ENCODE data around the gene SERPINI1.
"Not testable (repeated sequence)": the region's sequence is repeated elsewhere in the genome, so short reads cannot be mapped to it uniquely, and the experiment has no call there.

SERPINI1 gene

DNA sequence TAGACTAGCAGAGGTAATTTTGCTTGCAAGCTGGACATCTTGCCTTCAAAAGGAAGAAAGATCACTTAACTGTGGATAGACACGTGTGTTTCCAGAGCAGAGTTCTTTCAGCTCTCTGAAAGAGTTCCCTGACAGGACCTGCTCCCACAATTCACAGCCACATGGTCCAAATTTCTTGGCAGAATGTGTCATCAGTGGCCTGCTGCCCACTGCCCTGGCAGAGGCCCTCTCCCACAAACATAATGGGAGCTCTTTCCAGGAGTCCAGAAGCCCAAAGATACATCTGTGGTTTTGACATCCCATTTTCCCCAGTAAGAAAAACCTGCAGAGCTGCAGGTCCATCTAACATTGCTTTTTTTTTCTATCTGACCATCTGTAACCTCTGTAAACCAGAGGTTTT, 48.3 kb downstream of the SERPINI1 start:
- no peak for DNase-seq (ENCODE audit: extremely low read depth in 1 of 2, low read depth in 1 of 2)

DNA sequence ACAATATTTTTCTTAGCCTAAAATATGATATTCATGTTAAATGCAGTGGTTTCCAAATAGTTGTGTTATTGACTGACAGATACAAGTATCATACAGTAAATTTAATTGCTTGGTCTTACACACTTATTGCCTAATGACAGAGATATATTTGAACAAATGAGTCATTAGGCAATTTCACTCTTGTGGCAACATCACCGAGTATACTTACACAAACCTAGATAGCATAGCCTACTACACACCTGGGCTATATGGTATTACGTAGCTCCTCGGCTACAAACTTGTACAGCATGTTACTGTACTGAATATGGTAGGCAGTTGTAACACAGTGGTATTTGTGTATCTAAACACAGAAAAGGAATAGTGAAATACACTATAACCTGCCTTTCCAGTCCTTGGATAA, 50.3 kb downstream of the SERPINI1 start:
- no peak for DNase-seq (ENCODE audit: extremely low read depth in 1 of 2, low read depth in 1 of 2)

DNA sequence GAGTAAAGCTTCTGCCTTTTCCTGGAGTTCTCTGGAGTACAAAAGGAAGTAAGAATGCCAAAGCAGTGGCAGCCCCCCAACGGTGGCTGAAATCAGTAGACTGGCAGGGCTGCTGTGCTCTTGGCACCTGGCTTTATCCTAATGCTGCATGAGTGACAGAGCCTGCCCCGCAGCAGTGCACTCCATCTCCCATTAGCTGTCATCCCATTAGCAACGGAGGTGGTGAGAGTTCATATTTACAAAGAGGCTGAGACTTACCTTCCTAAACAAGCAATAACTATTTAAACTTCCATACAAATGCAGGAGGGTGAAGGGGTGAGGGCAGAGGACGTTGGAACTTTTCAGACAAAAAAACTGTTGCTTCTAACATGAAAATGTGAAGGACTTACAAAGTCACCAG, 51.9 kb downstream of the SERPINI1 start:
- DNase-seq (ENCODE audit: extremely low read depth in 1 of 2, low read depth in 1 of 2), result no peak

DNA sequence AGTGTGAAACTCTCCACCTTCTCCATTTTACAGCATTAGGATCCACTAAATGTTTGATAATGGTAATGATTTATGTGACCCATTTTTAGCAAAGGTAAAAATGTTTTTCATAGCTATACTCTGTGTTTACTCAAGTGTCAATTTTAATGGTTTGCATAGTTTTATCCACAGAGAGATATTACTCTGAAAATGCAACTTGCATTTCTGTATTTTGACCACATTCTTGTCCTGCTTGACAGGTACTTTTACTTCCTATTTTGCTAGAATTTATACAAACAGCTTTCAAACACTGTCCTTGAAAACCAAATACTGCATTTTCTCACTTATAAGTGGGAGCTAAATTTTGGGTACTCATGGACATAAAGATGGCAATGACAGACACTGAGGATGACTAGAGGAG, 62.9 kb downstream of the SERPINI1 start:
- no peak for DNase-seq (ENCODE audit: extremely low read depth in 1 of 2, low read depth in 1 of 2)

DNA sequence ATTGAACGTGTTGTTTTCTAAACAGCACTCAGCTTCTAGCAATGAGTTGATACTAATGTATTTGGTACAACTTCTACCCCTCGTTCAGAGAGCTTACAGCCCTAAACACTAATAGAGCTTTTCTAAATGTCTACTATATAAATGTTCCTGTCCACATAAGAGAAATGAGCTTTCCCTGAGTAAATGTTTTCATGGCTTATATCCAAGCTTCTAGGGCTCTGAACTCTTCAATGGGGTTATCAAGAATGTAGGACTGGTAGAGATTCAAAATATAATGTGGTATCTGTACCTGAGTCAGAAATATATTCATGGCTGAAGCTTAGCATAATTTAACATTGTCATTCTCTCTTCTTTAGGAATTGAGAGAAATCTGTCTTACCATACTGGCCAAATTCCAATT, 73.4 kb downstream of the SERPINI1 start:
- no peak for DNase-seq (ENCODE audit: extremely low read depth in 1 of 2, low read depth in 1 of 2)

DNA sequence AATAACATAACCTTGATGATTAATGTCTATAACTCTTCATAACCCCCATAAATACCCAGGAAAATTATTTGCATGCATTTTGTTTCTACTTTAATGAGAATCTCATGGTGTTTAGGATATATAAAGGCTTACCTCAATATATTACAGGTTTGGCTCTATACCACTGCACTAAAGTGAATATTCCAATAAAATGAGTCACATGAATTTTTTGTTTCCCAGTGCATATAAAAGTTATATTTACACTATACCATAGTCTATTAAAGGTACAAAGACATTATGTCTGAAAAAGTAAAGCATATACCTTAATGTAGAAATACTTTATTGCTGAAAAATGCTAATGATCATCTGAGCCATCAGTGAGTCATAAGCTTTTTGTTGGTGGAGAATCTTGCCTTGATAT, 74.7 kb downstream of the SERPINI1 start:
- no peak for DNase-seq (ENCODE audit: extremely low read depth in 1 of 2, low read depth in 1 of 2)

DNA sequence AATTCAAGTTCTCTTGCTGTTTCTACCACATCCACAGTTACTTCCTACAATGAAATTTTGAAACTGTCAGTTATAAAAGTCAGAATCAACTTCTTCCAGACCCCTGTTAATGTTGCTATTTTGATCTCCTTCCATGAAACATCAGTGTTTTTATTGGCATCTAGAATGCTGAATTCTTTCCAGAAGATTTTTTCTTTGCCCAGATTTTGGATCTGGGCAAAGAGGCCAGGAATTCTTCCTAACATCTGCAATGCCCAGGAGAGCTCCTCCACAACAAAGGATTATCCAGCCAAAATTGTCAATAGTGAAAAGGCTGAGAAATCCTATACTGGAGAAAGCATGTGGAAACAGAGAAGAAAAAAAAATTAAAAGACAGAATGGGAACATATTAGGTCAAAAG, 75.5 kb downstream of the SERPINI1 start:
- DNase-seq (ENCODE audit: extremely low read depth in 1 of 2, low read depth in 1 of 2), result no peak

DNA sequence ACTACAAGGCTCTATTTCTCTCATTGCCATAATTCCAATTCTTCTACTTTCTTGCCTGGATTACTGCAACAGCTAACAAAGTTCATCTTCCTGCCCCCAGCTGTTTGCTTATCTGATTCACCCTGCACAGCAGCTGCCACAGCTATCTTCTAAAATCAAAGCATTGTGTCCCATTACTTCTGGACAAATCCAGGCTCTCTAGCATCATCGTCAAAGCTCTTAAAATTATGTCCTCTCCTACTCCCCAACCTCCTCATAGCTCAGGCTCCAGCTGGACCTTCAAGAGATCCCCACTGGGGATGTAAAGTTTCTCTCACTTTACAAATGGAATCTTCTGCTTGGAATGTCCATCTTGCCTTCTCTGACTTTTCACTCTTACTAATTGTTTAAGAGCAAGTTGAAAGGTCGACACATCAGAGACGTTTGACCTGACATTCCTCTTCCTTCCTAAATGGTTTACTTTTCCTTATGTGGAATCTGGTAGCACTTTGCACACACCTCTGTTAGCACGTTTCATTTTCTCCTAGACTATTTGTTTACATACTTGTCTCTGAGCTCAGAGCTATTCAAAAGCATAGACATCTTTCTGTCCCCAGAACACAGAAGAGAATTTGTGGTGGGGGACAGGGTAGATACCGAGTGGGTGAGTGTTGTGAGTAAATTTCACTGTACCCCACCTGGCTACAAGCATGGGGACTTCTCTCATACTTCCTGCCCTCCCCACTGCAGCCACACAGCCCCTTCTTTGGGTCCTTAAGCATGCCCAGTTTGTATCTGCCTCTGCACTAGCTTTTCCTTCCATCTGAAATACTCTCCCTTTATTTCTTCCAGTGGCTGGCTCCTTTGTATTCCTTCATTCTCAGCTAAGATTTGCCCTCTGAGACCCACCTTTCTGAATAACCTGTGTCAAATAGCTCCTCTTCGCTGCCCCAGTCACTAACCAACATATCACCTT, 77.9 kb downstream of the SERPINI1 start:
- no peak for DNase-seq (ENCODE audit: extremely low read depth in 1 of 2, low read depth in 1 of 2)

DNA sequence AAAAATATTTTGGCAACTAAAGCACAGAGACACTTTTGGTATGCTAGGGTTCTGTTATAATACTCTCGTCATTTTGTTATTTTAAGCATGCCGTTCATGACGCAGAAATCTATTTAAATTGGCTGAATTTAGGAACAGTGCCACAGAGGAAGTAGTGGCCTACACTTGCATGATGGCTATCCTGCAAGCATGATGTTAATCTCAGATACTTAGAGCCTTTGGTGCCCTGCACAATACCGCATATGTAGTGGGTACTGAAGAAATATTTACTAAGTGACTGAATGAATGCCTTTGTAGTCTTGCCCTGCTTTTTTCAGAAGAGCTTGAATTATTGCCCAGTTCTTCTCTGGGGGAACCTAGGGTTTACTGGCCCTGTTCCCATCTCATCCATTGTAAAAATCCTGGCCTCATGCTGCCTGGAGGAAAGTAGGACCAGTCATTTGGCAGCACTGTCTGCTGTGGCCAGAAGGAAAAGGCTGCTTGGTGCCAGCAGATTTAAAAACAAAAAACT, 79.0 kb downstream of the SERPINI1 start:
- no peak for DNase-seq (ENCODE audit: extremely low read depth in 1 of 2, low read depth in 1 of 2)

DNA sequence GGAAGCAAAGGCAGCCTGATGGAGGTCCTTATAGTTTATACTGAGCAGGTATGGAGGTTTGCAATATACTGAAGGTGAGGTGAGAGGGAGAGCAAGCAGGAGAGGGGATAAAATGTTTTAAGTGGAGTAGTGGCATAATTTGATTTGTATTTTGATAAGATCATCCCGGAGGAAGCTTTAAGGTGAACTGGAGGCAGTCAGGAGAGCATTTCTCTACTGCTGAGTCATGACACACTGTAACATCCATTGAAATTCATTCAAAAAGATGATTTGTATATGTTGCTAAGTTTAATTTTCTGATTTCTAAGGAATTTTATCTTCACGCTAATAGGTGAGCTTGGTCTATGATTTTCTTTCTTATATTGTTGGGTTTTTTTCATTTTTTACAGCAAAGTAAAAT, 81.4 kb downstream of the SERPINI1 start:
- no peak for DNase-seq (ENCODE audit: extremely low read depth in 1 of 2, low read depth in 1 of 2)

DNA sequence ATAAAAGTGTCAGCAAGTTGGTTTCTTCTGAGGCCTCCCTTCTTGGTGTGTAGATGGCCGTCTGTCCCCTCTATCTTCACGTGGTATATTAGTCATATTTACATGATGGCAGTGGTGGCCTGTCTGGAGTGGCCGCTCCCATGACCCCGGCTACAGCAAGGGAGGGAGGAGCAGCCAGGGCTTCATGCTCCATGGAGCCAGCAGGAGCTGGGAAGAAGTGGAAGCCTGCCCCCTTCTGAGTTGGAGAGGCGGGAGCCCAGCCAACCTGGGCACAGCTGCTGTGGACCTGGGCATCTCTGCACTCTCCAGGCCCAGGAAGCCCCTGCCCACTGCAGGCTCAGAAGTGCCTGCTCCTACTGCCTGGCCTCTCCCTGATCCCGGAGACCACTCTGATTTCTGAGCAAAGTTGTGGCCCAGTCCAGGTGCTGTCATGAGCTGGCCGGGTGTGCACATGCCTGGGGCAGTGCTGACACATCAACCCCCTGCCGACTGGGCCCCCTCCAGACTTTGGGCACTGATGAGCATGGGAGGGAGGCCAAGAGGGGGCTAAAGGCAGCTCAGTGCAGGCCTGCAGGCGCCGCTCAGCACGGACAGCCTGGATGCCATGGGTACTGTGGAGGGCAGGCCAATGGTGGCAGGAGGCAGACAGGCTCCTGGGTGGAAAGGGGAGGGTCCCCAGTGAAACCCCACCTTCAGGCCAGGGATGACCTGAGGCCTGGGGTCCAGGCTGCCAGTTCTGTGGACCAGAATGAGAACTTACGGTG, 84.8 kb downstream of the SERPINI1 start:
- DNase-seq (ENCODE audit: extremely low read depth in 1 of 2, low read depth in 1 of 2), result no peak

DNA sequence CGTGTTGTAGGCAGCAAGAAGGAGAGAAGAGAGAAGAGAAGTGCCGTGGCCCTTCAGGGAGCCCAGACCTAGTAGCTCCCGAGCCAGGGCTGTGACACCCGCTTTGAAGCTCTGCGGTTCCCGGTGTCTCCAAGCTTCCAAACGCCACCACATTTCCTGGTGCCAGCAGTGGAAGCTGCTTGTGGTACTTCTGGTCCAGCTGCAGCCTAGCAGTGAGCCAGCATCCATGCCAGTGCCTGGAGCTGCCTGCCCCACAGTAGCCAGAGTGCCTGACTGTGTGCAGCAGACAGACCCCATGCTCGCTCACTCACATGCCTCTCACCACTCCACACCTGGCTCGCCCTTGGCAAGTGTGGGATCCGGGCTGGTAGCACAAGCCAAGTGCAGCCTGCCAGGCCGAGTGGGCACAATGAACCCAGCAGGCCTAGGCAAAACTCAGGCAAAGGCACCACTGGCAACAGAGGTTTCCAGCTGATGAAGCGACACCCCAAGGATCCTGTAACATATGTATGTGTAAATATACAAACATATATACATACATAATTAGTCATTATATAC, 85.8 kb downstream of the SERPINI1 start:
- no peak for DNase-seq (ENCODE audit: extremely low read depth in 1 of 2, low read depth in 1 of 2)

DNA sequence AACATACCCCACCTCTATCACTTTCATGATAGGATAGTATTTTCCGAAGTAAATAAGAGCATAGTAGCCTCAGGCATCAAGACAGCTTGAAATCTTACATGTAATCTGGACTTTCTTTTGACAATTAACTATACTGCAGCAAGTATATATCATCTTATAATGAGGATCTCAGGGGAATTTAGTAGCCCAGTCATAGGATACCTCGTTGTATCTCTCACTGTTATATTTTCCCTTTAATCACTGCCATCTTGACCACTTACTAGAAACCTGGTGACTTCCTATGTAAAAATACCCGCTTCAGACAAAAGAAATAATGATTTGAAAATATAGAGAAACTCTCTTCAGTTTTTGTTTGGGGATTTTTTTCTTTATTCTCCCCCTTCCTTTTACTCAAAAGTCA, 88.2 kb downstream of the SERPINI1 start:
- no peak for DNase-seq (ENCODE audit: extremely low read depth in 1 of 2, low read depth in 1 of 2)

DNA sequence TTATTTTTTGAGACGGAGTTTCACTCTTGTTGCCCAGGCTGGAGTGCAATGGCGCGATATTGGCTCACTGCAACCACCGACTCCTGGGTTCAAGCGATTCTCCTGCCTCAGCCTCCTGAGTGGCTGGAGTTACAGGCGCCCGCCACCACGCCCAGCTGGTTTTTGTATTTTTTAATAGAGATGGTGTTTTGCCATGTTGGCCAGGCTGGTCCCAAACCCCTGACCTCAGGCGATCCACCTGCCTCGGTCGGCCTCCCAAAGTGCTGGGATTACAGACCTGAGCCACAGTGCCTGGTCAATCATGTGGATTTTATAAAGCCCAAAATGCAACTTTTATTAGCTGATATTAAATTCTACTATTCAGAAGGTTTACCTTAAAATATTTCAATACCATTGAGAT, 92.1 kb downstream of the SERPINI1 start:
- DNase-seq (ENCODE audit: extremely low read depth in 1 of 2, low read depth in 1 of 2), result not testable (repeated sequence)

DNA sequence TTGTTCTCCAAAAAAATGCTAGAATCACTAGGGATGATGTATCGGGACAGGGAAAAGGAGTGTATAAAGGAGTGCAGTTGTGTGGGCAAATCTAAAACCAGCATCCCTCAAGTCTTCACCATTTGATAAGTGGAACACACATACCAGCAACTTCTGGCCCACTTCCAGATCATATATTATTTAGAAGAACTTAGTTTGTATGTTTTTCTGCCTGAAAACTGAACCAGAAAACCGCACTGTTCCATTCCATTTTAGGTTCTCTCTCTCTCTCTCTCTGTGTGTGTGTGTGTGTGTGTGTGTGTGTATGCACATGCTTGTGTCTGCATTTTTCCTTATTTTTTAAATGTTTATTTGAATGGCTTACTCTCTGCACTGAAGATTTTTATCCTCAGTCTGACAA, 93.5 kb downstream of the SERPINI1 start:
- no peak for DNase-seq (ENCODE audit: extremely low read depth in 1 of 2, low read depth in 1 of 2)

DNA sequence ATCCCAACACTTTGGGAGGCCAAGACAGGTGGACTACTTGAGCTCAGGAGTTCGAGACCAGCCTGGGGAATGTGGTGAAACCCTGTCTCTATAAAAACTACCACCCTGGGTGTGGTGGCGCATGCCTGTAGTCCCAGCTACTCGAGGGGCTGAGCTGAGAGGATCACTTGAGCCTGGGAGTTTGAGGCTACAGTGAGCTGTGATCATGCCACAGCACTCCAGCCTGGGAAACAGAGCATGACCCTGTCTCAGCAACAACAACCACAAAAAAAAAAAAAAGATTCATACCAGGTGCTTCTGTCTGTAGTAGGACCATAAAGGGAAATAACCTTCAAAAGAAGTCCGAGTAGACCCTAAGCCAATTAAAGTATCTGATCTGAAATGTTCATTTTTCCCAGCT, 94.5 kb downstream of the SERPINI1 start:
- no peak for DNase-seq (ENCODE audit: extremely low read depth in 1 of 2, low read depth in 1 of 2)

DNA sequence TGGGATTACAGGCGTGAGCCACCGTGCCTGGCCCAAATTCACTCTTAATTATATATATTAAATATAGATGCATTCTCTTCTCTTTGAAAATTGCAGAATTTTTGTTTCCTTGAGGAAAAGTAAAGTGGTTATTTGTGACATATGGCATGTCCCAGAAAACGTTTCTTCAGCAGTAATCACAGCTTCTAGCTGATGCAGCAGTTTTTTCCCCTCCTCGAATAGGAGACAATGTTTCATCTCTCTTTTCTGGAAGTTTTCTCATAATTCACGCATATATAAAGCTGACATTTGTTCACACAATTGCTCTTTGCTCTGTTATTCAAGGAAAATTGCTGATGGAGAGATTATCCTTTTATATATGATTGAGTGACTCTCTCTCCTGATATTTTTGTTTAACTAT, 99.8 kb downstream of the SERPINI1 start:
- DNase-seq (ENCODE audit: extremely low read depth in 1 of 2, low read depth in 1 of 2), result no peak

DNA sequence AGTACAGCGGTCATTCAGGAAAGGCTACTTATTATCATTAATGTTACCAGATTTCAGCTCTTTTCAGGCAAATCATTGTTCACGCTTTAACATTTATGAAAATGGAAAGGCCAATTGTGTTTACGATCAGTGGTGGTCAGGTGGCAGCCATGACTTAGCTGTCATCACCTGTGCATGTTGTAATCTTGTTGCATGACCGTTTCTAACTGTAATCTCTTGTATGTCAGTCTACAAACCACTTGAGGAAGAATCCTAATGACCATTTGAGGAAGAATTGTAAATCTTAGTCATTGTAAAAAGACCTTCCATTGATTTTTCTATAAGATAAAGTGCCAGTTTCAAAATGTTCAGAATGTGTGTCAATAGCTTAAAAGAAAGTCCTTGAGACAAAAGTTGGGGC, 100.4 kb downstream of the SERPINI1 start:
- DNase-seq (ENCODE audit: extremely low read depth in 1 of 2, low read depth in 1 of 2), result no peak

DNA sequence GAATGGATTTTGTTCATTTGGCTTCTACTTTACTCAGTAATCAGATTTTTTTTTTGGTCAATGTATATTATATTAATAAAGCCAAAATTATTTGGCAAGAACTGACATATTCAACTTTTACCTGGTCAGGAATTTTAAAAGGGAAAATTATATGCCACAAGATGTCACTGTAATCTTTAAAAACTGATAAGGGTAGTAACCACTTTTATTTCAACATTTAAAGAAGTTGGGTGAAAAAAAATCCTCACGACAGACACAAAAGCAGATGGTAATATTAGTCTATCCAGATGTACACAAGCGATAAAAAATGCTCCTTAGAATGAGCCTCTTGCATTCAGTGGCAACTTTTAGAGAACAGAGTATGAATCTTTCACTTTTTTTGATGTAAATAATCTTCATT, 101.9 kb downstream of the SERPINI1 start:
- no peak for DNase-seq (ENCODE audit: extremely low read depth in 1 of 2, low read depth in 1 of 2)

DNA sequence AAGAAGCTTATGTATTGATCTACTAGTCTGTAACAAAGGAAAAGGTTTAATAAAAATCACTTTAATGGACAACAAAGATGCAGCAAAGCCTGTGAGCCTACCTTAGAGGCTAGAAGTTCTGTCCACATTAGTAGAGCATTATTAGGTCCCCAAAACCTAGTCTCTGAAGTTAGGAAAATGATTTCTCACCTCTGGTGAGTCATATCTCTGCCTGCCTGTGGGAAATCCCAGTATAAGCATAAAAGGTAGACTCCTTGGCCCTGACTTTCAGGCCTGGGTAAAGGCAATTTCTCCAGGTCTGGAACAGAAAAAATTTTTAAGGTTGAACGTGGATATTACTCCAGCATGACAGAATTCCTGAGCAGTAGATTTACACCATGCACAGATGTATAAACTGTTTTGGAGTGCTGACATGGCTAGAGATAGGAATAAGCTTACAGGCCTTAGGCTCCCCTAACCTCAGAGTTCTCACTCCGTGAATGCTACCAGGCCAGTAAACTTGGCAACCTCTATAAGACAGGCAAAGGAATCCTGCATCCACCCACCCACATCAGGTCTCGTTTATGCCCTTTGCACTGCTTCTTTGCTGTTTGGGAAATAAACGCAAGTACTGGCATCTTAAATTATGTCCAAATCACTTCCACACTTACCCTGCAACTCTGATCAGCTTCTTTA, 104.1 kb downstream of the SERPINI1 start:
- DNase-seq (ENCODE audit: extremely low read depth in 1 of 2, low read depth in 1 of 2), result no peak

DNA sequence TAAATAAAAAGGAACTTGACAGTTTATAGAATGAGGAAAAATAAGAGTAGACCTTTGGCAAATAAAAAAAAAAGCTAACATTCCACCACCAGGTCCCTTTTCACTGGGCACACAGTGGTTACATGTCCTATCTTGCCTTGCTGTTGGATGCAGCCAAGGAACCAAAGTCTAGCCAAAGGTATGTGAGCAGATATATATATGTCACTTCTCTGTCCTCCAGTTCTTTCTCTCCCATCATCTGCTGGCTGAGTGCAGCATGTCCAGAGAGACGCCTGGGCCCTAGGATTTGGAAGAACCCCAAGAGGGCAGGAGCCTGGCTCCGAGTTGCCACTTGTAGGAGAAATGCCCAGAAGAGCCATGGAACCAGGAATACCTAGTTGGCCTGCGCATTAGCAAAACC, 104.7 kb downstream of the SERPINI1 start:
- no peak for DNase-seq (ENCODE audit: extremely low read depth in 1 of 2, low read depth in 1 of 2)
